Coronary artery (tissue), 2 donors: ENCODE measurements around the gene STPG4.

ENCODE experiments used
- DNase-seq: peaks from one replicate; pipeline ENCODE4 v3.0.0-alpha.2; 2017; ENCODE audit warnings: low spot score
- H3K27ac ChIP-seq, 2 donors: fragments of 200-600 bp; sonication (generic); one replicate each; pipeline ENCODE4 v1.5.1; 2016 to 2019
- H3K4me3 ChIP-seq: fragments of 200-600 bp; sonication (generic); 2 replicates; pipeline ENCODE4 v1.5.1; 2016; ENCODE audit warnings: mild to moderate bottlenecking, moderate library complexity
- TF ChIP-seq, protein P1 (sequence below): fragments of 200-600 bp; sonication (generic); IDR thresholded peaks from one replicate; pipeline ENCODE4 v1.5.1; 2019; ENCODE audit warnings: antibody characterized with exemption

The STPG4 gene

GRCh38 chr2:47096451-47096850 is 58.7 kb downstream of the STPG4 start:
- H3K4me3 ChIP-seq: no peak overlapping the region
- no peak overlapping the region for H3K27ac ChIP-seq
- no peak for DNase-seq
- TF ChIP-seq, protein P1, sequence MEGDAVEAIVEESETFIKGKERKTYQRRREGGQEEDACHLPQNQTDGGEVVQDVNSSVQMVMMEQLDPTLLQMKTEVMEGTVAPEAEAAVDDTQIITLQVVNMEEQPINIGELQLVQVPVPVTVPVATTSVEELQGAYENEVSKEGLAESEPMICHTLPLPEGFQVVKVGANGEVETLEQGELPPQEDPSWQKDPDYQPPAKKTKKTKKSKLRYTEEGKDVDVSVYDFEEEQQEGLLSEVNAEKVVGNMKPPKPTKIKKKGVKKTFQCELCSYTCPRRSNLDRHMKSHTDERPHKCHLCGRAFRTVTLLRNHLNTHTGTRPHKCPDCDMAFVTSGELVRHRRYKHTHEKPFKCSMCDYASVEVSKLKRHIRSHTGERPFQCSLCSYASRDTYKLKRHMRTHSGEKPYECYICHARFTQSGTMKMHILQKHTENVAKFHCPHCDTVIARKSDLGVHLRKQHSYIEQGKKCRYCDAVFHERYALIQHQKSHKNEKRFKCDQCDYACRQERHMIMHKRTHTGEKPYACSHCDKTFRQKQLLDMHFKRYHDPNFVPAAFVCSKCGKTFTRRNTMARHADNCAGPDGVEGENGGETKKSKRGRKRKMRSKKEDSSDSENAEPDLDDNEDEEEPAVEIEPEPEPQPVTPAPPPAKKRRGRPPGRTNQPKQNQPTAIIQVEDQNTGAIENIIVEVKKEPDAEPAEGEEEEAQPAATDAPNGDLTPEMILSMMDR: no peak

DNA sequence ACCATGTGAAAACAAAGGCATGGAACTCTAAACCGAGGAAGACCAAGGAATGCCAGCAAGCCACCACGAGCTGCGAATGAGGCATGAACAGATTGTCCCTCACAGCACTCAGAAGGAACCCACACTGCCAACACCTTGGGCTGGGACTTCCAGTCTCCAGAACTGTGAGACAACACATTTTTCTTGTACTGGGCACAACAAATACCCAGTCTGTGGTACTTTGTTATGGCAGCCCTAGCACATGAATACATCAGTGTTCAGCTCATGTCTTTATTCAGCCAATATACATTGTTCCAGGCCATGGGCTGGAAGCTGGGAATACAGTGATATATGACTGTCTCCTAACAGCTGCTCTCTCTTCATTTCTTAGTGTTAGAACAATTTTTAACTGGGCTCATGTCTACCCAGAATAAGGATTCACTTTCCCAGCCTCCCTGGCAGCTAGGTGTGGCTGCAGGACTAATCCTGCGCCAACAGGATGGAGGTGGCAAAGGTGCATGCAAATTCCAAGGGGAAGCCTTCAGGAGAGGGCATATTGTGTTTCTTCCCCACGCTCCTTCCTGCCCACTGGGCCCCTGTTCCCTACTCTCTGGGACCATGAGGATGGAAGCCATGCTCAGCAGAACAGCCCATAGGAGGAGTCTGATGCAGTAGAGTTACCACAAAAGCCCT is 59.6 kb downstream of the STPG4 start:
- no peak overlapping the region for H3K4me3 ChIP-seq
- no peak for DNase-seq
- TF ChIP-seq, protein P1: no peak
- H3K27ac ChIP-seq: no peak overlapping the region

DNA sequence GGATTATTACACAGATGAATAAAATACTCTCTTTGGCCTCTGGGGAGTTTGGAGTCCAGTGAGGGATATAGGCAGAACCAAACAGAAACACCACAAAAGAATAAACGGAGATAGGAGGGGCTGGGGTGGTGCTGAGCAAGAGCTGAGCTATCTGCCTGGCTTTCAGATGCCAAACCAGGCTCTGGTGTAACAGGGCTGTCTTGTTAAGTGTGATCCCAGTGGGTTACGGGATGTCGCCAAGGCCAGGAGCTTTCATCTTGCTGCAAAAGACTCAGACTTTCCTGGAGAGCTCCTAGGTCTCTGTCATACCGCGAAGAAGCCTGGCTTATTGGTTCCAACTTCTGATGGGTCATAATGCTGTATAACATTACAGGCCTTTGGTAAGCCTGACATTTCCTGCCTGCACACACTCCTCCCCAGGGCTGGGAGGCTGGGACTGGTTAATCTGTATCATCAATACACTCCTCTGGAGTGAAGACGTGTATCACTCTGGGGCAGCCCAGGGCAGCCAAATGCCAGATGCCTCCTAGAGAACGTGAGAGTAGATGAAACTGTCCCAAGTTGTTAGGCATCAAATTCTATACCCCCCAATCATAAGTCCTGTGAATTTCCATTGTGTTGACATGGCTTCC is 60.5 kb downstream of the STPG4 start:
- DNase-seq: no peak
- H3K27ac ChIP-seq: no peak overlapping the region
- no peak overlapping the region for H3K4me3 ChIP-seq
- TF ChIP-seq, protein P1: no peak

DNA sequence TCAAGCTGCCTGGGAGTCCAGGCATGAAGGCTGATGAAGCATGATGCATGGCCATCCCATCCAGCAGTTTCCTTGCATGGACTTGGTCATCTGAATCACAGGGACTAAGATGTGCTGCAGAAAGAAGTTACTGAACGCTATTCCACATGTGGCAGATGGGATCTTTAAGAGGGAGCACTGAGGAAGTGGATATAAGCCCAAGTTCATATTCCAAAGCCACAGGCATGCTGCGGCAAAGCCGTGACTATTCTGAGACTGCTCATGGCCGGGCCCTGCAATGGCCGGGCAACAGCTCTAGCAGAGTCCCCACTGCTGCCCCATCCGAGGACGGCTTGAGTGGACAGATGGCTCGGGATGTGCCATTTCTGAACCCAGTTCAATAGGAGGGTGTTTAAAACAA is 61.5 kb downstream of the STPG4 start:
- Histone ChIP-seq H3K27ac (no peak overlapping the region), H3K4me3 (no peak overlapping the region)
- no peak for DNase-seq
- TF ChIP-seq, protein P1: no peak

GRCh38 chr2:47092465-47092864 is 62.6 kb downstream of the STPG4 start:
- H3K27ac ChIP-seq: no peak overlapping the region
- DNase-seq: no peak
- TF ChIP-seq, protein P1: no peak
- no peak overlapping the region for H3K4me3 ChIP-seq

DNA sequence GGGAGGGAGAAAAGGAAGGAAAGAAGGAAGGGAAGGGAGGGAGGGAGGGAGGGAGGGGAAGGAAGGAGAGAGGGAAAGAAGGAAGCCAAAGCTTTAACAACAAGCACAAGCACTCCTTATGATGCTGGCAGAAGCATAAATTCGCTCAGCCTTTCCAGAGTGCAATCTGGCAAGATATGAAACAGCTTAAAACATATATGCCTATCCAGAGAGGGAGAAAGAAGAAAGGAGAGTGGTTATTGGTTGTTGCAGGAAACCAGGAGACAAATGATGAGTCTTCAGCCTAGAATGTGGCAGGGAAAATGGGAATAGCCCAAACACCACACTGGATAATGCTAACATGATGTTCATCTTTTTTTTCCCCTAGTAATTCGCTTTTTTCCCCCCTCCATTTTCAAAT is 64.0 kb downstream of the STPG4 start:
- no peak overlapping the region for H3K27ac ChIP-seq
- TF ChIP-seq, protein P1: no peak
- no peak for DNase-seq

GRCh38 chr2:47089083-47089464 is 66.0 kb downstream of the STPG4 start:
- DNase-seq: no peak
- Histone ChIP-seq H3K27ac (peak overlapping the region in 1 of 2 donors; percentile 0), H3K4me3 (no peak overlapping the region)
- TF ChIP-seq, protein P1: no peak

More for the DNA sequence above, 64.0 kb downstream of the STPG4 start:
- no peak overlapping the region for H3K4me3 ChIP-seq
